Activated CD4-positive, alpha-beta T cell treated with anti-CD3 and anti-CD28 coated beads, Interleukin-2, amount 50 U/mL, for 16 hours (primary cell): ENCODE results near the gene CARD10.

ENCODE experiments used
- DNase-seq: peaks from one replicate; pipeline ENCODE4 v3.0.0-alpha.2; 2020

The CARD10 gene

GRCh38 chr22:37460684-37461083, 58.5 kb downstream of the CARD10 start:
- DNase-seq: no peak

- no peak for DNase-seq
Observed at GRCh38 chr22:37459206-37459605, 60.0 kb downstream of the CARD10 start.

GRCh38 chr22:37457093-37457893, 61.9 kb downstream of the CARD10 start:
- DNase-seq: peak; percentile 82

GRCh38 chr22:37456346-37456745, 62.9 kb downstream of the CARD10 start:
- no peak for DNase-seq

GRCh38 chr22:37455896-37456295, 63.3 kb downstream of the CARD10 start:
- no peak for DNase-seq

- DNase-seq: no peak
Observed at GRCh38 chr22:37454857-37455686, 64.1 kb downstream of the CARD10 start.

GRCh38 chr22:37453696-37454095, 65.5 kb downstream of the CARD10 start:
- no peak for DNase-seq

- no peak for DNase-seq
Observed at GRCh38 chr22:37451218-37451617, 68.0 kb downstream of the CARD10 start.

- no peak for DNase-seq
Observed at GRCh38 chr22:37449331-37450001, 69.7 kb downstream of the CARD10 start.

GRCh38 chr22:37448516-37449127, 70.6 kb downstream of the CARD10 start:
- no peak for DNase-seq

- no peak for DNase-seq
Observed at GRCh38 chr22:37445501-37445900, 73.7 kb downstream of the CARD10 start.

GRCh38 chr22:37443977-37444376, 75.2 kb downstream of the CARD10 start:
- DNase-seq: no peak

GRCh38 chr22:37443086-37443485, 76.1 kb downstream of the CARD10 start:
- DNase-seq: no peak

GRCh38 chr22:37442537-37442936, 76.7 kb downstream of the CARD10 start:
- DNase-seq: peak; percentile 47

- no peak for DNase-seq
Observed at GRCh38 chr22:37442135-37442534, 77.1 kb downstream of the CARD10 start.

GRCh38 chr22:37440875-37441274, 78.3 kb downstream of the CARD10 start:
- no peak for DNase-seq
